Suppressor macrophage treated with lipopolysaccharide for 1 hour (primary cell): Measurements from ENCODE around the gene TMEM11.

Experiments used
- DNase-seq, 3 donors: peaks; one replicate each; pipeline ENCODE4 v3.0.0-alpha.2; 2020 to 2022

Gene TMEM11

DNA sequence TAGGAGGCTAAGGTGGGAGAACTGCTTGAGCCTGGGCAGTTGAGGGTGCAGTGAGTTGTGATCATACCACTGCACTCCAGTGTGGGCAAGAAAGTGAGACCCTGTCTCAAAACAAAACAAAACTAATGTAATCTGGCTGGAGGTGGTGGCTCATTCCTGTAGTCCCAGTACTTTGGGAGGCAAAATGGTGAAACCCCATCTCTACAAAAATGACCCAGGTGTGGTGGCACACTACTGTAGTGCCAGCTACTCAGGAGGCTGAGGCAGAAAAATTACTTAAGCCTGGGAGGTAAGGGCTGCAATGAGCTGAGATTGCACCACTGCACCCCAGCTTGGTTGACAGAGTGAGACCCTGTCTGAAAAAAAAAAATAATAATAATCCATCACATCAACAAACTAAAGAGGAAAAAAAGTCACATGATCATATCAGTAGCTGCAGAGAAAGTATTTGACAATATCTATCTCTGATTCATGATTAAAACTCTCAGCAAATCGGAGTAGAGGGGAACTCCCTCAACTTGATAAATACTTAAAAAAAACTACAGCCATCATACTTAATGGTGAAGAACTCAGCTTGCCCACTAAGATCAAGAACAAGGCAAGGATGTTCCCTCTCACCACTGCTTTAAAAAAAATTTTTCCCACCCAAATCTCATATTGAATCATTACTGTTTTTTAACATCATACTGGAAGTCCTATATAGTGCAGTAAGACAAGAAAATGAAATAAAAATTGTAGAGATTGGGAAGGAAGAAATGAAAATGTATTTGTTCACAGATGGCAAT lies 56.2 kb downstream of the TMEM11 start:
- DNase-seq, result no peak

DNA sequence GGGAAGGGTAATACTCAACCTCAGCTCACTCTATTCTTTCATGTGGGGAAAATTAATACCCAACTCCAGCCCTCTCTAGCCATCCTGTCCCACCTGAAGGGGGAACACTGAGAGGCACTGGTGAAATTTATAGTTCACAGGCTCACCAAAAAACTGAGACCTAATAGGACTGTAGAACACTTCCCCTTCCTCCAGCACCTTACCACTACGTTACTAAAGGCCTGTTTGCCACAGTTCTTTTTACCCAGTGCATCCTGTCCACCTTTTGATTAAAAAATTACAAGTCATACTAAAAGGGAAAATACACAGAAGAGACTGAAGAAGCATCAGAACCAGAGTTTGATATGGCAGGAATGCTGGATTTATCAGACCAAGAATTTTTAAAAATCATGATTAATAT lies 61.2 kb downstream of the TMEM11 start:
- no peak for DNase-seq

- no peak for DNase-seq
Observed at GRCh38 chr17:21149621-21150020, 64.3 kb downstream of the TMEM11 start.
